ENCODE measurements around the gene HSPBP1.
A peak's percentile ranks its signal among the peaks of the same experiment; 100 is the strongest.

Gene HSPBP1

DNA sequence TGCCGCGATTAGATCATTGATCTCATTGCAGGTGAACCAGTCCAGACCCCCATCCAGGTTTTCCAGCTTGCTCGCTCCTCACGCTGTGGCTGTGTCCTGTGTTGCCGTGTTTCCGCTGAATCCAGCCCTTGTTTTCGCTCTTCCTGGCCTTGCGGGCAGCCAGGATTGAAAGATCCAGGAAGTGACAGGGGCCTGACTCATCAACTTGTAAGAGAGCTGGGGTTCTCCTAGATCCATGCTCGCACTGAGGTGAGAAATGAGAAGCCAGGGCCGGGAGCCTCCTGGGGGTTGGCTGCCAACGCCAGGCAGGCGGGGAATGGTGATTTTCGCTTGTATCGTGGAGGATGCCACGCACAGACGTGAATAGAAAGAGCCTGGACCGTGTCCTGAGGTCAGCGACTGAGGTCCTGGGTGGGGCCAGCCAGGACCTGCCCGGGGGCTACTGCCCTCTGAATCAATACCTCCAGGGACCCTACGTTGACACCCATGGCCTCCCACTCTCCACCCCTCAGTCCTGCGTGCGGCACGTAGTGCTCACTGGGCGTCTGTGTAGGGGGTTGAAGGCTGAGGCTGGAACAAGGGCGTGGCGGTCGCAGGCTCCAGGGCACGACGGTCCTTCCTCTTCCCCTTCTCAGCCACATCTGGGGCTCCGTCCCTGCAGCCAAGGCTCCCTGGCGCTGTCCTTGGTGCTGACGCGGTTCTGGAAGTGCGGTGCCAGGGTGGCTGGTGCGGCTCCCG lies 63.3 kb downstream of the HSPBP1 start:
- no peaks in the 10 kb centered on the region for H3F3A ChIP-seq (ENCODE audit: insufficient read depth, low read length)
- DNase-seq: no peak
- no peaks in the 10 kb centered on the region for H3K9me3 ChIP-seq (replicated peaks; ENCODE audit: insufficient read depth, low read length)
- no peaks in the 10 kb centered on the region for H3K36me3 ChIP-seq (replicated peaks; ENCODE audit: insufficient read depth, low read length)
- no peaks in the 10 kb centered on the region for H4K20me1 ChIP-seq (ENCODE audit: insufficient read depth, low read length)
- TF ChIP-seq EZH2phosphoT487 (IDR thresholded peaks at IDR 0.05; ENCODE audit: low read length) (no peak), EZH2 (optimal IDR thresholded peaks at IDR 0.05; ENCODE audit: low read depth, low read length) (no peak)
- TF ChIP-seq, protein P1, sequence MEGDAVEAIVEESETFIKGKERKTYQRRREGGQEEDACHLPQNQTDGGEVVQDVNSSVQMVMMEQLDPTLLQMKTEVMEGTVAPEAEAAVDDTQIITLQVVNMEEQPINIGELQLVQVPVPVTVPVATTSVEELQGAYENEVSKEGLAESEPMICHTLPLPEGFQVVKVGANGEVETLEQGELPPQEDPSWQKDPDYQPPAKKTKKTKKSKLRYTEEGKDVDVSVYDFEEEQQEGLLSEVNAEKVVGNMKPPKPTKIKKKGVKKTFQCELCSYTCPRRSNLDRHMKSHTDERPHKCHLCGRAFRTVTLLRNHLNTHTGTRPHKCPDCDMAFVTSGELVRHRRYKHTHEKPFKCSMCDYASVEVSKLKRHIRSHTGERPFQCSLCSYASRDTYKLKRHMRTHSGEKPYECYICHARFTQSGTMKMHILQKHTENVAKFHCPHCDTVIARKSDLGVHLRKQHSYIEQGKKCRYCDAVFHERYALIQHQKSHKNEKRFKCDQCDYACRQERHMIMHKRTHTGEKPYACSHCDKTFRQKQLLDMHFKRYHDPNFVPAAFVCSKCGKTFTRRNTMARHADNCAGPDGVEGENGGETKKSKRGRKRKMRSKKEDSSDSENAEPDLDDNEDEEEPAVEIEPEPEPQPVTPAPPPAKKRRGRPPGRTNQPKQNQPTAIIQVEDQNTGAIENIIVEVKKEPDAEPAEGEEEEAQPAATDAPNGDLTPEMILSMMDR (IDR thresholded peaks at IDR 0.05; ENCODE audit: low read length): no peak
- no peaks in the 10 kb centered on the region for H3K79me2 ChIP-seq (ENCODE audit: low read length)
- H3K27me3 ChIP-seq (replicated peaks; ENCODE audit: insufficient read depth, low read length): peaks cover 28% of the 10 kb centered on the region
- no peak overlapping the region for H3K27ac ChIP-seq (ENCODE audit: low read length)
- no peaks in the 10 kb centered on the region for H3K4me1 ChIP-seq (ENCODE audit: low read length)
- no peak overlapping the region for H3K9ac ChIP-seq (ENCODE audit: low read length)
- H3K4me3 ChIP-seq (ENCODE audit: low read length): no peak overlapping the region
- H3K9me2 ChIP-seq (replicated peaks; ENCODE audit: insufficient read depth, low read length): no peaks in the 10 kb centered on the region
- no peak overlapping the region for H2AFZ ChIP-seq (ENCODE audit: low read length)
- H3K4me2 ChIP-seq (ENCODE audit: low read depth, low read length): no peak overlapping the region

DNA sequence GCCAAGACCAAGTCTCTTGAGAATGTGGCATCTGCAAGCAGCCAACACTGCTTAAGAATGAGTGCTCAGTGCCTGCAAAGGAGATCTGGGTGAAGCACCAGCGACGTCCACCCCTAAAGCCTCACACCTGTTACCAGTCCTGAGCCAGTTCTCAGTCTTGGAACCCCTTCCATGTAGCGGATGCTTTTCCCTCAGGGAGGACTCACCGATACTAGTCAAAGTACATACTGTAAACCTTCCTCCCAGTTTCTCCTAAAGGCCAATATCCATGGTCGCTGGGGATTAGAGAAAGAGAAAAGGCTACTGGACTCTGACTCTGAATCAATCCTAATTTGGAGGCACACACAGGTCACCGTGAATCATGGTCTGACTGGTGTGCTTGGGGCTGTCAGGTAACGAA lies 66.4 kb downstream of the HSPBP1 start:
- Histone ChIP-seq H3K9ac (ENCODE audit: low read length) (no peak overlapping the region), H3K9me3 (replicated peaks; ENCODE audit: insufficient read depth, low read length) (no peaks in the 10 kb centered on the region), H3K27me3 (replicated peaks; ENCODE audit: insufficient read depth, low read length) (peaks cover 29% of the 10 kb centered on the region), H3K79me2 (ENCODE audit: low read length) (no peaks in the 10 kb centered on the region), H3K4me3 (ENCODE audit: low read length) (no peak overlapping the region), H4K20me1 (ENCODE audit: insufficient read depth, low read length) (no peaks in the 10 kb centered on the region), H2AFZ (ENCODE audit: low read length) (no peak overlapping the region), H3K36me3 (replicated peaks; ENCODE audit: insufficient read depth, low read length) (no peaks in the 10 kb centered on the region), H3F3A (ENCODE audit: insufficient read depth, low read length) (no peaks in the 10 kb centered on the region), H3K4me2 (ENCODE audit: low read depth, low read length) (no peak overlapping the region), H3K27ac (ENCODE audit: low read length) (no peak overlapping the region), H3K4me1 (ENCODE audit: low read length) (peaks cover 7% of the 10 kb centered on the region), H3K9me2 (replicated peaks; ENCODE audit: insufficient read depth, low read length) (no peaks in the 10 kb centered on the region)
- DNase-seq: no peak
- TF ChIP-seq EZH2 (optimal IDR thresholded peaks at IDR 0.05; ENCODE audit: low read depth, low read length) (no peak), EZH2phosphoT487 (IDR thresholded peaks at IDR 0.05; ENCODE audit: low read length) (no peak)
- TF ChIP-seq, protein P1 (IDR thresholded peaks at IDR 0.05; ENCODE audit: low read length): no peak

DNA sequence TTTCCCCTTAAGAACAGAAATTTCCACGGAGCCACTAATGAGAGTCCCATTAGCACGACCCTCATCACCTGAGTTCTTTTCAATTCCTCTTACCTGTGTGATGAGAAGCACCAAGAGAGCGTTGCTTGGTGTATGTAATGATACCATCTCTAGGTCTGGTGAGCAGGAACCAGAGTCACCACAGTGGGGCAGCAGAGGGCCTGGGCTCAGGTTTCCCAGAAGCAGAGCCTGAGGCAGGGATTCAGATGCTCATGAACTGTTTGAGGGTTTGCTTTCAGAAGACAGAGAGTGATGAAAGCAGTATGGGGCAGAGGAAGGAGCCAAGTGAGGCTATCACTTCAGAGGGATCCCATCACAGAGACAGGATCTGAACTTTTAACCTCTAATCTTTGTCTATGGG lies 67.5 kb downstream of the HSPBP1 start:
- Histone ChIP-seq H2AFZ (ENCODE audit: low read length) (no peak overlapping the region), H3K27me3 (replicated peaks; ENCODE audit: insufficient read depth, low read length) (peaks cover 29% of the 10 kb centered on the region), H3K9ac (ENCODE audit: low read length) (no peak overlapping the region), H3K9me3 (replicated peaks; ENCODE audit: insufficient read depth, low read length) (no peaks in the 10 kb centered on the region), H3K27ac (ENCODE audit: low read length) (no peak overlapping the region), H3F3A (ENCODE audit: insufficient read depth, low read length) (no peaks in the 10 kb centered on the region), H3K9me2 (replicated peaks; ENCODE audit: insufficient read depth, low read length) (no peaks in the 10 kb centered on the region), H3K4me3 (ENCODE audit: low read length) (no peak overlapping the region), H3K36me3 (replicated peaks; ENCODE audit: insufficient read depth, low read length) (no peaks in the 10 kb centered on the region), H3K4me1 (ENCODE audit: low read length) (peaks cover 7% of the 10 kb centered on the region), H4K20me1 (ENCODE audit: insufficient read depth, low read length) (no peaks in the 10 kb centered on the region), H3K4me2 (ENCODE audit: low read depth, low read length) (no peak overlapping the region), H3K79me2 (ENCODE audit: low read length) (no peaks in the 10 kb centered on the region)
- DNase-seq: peak; percentile 82
- no peak for TF ChIP-seq EZH2 (optimal IDR thresholded peaks at IDR 0.05; ENCODE audit: low read depth, low read length)
- TF ChIP-seq, protein P1 (IDR thresholded peaks at IDR 0.05; ENCODE audit: low read length): peak; percentile 96

All from MM.1S (cell line).